ENCODE data around the gene SDC1.

SDC1 gene

GRCh38 chr2:20180676-20181648 lies 44.0 kb downstream of the SDC1 start:
- DNase-seq = no peak

DNA sequence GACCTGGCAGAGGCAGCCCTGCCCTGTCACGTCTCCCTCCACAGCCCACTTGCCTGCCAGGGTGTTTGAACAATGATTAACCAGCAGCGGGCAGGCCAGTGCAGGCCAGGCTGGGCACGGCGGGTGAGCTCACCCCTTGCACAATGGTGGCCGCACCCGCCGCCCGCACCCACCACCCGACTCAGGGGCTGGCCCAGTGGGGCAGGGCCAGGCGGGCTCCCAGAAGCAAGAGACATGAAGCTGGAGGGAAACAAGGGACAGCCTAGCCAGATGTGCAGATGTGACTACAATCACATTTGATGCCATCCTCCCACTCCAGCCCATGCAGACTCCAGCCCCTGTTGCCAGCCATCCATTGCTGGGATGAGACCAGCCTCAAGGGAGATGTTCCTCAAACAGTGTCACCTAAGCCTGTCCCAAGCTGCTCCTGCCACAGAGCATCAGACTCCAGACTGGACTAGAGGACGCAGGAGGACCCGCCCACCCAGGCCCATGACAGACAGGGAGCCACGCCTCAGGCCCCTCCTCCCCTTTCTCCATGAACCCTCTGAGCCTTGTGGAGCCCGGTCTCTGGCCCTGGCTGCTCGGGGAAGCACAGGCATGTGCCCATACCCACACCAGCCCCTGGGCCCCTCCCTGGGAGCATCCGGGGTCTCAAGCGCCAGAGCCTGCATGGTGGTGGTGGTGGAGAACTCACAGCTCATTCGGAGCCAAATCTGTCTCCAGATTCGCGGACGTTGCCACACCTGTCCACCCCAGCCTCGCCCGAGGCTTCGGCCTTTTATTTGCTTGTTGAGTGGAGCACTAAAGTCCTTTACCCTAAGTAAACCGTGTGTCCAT lies 45.0 kb downstream of the SDC1 start:
- no peak for DNase-seq

DNA sequence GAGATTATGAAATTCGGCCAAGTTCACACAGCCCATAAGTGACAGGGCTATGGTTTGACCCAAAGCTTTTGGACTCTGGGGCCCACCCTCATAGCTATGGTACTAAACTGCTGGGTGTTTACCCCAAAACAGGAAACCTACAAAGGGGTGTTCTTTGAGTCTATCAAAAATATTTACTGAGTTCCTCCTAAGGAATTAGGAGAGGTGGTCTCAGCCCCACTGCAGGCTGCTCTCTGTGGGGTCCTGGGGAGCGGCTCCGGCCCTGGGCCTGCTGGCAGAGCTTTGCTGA lies 45.5 kb downstream of the SDC1 start:
- no peak for DNase-seq

DNA sequence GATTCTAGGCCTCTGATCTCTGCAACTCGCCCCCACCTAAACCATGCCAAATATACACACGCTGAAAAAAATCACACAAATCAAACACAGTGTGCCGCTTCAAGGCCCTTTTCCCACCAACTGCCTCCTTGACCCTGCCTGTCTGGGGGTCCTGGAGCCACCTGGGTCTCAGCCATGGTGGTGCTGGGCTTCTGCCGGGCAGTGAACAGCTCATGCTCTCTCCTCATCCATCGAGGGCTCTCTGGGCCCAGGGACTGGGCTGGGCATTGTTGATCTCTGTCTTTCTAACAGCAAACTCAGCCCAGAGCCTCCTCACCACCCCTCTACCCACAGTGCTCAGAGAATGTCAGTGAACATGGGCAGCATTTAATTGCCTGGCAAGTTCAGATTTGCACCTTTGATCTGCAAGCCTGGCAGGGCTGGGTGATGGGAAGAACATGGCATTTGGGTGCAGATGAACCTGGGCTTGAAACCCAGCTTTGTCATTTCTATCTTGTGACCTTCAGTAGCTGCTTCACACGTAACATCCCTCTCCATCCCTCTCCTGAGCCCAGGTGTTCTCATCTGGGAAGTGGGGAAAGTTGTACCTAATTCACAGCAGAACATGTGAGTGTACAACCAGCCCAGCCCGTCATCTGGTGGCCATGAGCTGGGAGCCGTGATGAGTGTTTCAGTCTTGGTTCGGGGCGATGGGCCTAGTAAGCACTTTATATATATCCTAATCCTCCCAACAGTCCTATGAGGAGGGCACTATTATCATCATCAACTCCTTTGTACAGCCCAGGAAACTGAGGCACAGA lies 46.1 kb downstream of the SDC1 start:
- no peak for DNase-seq

GRCh38 chr2:20178249-20178607 lies 46.7 kb downstream of the SDC1 start:
- DNase-seq = no peak

- no peak for DNase-seq
Observed at GRCh38 chr2:20177556-20178248, 47.2 kb downstream of the SDC1 start.

DNA sequence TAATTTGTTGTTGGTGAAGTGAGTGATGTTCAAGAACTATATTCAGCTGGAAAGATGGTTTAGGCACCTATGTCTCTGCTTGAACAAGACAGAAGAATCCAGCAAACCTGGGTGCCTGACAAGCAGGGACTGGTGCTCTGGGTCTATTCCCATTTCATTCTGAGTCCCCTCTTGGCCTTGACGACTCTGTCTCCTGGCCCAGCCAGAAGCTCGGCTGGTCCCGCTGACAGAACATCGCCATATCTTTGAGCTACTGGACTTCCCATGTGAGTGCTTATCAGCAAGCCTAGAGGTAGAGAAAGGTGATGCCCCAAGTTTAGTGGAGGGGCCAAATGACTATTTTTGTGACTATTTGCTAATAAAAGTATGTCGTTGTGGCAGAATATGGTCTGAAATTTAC lies 48.2 kb downstream of the SDC1 start:
- no peak for DNase-seq

DNA sequence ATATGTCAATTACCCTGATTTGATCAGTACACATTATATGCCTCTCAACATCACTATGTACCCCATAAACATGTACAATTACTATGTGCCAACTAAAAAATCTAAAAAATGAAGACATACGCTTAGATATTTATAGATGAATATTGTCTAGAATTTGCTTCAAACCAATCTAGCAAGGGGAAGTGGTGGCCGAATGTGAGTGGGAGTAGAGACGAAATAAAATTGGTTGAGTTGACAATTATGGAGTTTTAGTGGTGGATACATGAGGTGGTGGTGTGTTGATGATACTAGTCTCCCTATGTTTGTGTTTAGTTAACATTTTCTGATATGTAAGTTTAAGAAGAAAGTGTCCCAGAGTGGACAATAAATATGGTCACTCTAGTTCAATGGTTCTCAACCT lies 49.0 kb downstream of the SDC1 start:
- DNase-seq = no peak

- DNase-seq = no peak
Observed at GRCh38 chr2:20175267-20175666, 49.7 kb downstream of the SDC1 start.

DNA sequence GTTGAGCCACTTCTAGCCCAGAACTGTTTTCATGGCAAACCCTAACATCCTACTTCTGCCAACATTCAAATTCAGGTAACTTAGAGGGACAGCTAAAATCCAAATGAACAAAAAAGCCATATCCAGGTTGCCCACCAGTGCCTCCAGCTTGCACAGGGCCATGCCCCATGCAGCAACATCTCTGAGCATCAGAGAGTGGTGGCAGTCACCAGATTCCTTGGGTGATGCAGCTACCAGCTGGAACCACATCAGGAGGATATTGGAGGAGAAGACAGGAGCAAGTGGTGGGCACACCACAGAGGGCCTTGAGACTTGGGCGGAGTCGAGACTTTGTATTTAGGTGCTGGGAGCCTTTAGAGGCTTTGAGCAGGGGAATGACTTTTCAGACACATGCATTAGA lies 50.5 kb downstream of the SDC1 start:
- no peak for DNase-seq

DNA sequence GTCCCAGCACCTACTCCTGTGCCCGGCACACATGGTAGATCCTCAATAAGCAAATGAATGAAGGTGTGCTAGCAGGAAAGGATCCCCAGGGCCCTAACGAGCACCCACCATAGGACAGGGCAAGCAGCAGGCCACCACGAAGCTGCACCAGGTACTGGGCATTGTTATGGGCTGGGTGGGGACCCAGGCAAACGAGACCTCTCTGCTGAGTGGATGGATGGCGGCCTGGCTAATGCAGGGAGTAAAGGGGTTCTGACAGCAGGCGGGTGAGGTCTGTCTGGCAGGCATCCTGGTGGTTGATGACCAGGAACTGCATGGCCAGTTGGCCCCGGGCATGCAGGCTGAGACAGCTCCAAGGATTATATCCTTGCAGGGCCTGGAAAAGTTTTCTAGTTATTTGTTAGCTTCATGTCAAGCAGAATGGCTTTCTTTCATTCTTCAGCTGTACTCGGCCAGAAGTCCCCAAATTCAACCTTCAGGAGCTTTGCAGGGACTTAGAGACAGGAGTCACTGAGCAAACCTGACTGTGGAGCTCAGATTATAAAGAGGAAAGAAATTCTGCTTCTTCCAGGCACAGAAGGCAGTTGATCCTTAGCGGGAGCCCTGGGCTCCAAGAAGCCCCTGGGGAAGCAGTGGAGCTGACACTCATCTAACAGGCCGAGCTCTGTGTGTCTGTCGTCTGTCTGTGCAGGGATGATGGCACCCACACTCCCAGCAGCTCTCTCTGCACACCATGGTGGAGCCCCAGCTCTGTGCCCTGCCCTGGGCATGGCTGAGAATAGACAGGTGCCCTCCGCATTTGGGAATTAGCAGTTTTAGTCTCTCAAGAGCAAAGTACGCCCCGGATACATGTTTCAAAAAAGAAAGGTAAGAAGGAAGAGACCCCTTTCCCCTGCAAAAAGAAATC lies 51.2 kb downstream of the SDC1 start:
- DNase-seq = no peak

- no peak for DNase-seq
Observed at GRCh38 chr2:20173064-20173463, 51.9 kb downstream of the SDC1 start.

- DNase-seq = no peak
Observed at GRCh38 chr2:20172273-20173055, 52.5 kb downstream of the SDC1 start.

DNA sequence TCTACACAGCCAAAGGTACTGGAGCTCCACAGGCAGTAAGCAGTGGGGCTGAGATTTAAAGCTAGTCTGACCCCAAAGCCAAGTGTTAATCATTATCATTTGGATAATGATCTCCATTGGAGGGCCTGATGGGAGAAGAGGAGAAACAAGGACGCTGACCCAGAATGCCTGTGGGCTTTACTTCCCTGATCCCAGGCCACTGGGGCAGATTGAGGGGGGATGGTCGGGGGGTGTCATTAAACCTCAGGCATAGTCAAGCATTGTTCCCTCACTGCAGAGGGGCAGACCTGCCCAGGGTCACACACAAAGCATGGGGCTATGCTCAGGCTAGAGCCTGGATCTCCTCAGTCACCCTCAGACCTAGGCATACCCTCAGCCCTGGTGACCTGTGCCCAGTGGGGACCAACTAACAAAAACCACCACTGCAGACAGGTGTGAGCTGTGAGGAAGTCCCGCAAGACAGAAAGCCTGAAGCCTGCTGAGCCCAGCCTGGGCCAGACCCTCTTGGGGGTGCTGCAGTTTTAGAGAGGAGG lies 53.4 kb downstream of the SDC1 start:
- DNase-seq = no peak

GRCh38 chr2:20170704-20171250 lies 54.2 kb downstream of the SDC1 start:
- DNase-seq = no peak

DNA sequence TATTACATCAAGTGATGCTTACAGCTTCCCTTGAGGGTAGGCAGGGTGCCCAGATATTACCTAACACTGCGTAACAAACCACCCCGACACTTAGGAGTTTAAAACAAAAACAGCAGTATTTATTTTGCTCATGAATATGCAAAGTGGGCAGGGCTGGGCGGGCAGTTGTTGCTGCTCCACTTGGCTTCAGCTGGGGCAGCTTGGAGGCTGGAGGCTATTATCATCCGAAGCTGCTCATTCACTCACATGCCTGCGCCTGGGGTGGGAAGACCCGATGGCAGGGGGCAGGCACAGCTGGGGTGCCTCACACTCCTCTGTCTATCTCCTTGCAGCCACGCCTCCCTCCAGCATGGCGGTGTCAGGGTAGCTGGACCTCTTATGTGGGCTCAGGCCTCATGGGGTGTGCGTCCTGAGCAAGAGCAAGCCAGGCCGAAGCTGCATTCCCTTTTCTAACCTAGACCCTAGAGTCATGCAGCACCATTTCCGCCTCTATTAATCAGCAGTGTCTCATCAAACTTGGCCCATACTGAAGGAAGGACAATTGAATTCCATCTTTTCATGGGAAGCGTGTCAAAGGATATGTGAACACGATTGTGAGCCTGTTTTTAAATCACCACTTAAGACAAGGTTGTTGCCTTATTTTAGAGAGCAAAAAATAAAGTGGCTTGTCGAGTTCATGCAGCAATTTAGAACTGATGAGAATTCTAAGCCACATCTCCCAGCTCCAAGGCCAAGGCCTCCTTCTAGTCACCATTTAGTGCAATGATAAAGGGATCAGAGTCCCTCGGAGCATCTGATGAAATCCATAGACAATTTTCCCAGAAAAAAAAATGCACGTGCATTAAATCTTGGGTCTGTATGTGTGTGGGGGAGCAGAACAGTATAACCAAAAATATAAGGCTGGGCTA lies 54.9 kb downstream of the SDC1 start:
- no peak for DNase-seq

DNA sequence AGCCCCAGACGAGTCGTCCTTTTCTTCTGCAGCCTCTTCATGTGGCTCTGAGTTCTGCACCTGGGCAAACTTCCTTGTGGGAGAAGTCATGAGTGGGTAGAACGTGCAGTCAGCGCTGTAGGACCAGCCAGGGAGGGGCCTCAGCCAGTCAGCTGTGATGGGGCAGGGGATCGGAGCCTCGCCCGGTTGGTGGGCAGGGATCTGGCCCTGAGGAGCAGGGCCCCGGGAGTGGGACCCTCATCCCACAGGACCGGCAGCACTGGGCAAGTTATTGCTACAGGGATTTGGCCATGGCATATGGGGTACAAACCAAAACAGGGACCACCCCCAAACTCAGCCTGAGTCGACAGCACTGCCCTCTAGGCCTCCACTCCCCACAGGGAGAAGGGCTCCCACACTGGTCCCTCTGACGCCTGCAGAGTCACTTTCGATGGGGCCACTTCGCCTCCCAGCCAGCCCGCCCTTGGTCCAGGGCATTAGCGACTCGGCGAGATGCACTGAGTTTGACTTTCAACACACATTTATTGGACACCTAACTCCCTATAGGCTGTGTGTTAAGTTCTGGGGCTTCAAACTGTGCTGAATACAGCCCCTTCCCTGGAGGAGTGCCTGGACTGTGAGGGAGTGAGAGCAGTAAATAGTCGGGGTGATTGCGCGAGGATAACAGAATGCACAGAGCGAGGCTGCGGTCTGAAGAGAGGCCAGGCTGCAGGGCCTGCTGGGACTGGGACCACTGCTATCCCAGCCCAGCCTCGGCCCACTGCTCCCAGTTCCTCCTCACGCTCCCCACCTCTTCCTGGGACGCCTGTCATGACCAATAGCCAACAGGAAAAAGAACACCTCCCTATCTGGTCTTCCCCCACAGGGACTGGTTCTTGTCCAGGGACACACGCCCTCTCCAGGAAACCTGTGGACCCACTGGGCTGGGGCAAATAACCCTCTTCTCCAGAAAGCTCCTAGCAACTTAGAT lies 55.9 kb downstream of the SDC1 start:
- DNase-seq = no peak
